Vagina (tissue), 2 donors: Measurements from ENCODE around the gene GNG14.

Experiments
- POLR2A ChIP-seq, 2 donors: fragments of 450-650 bp; IDR thresholded peaks; one replicate each; pipeline ENCODE4 v1.6.1; 2017; ENCODE audit warnings: antibody characterized with exemption in 2 of 2, mild to moderate bottlenecking in 2 of 2, moderate library complexity in 2 of 2
- POLR2AphosphoS5 ChIP-seq, 2 donors: sonication (generic); formaldehyde crosslinking; IDR thresholded peaks; one replicate each; pipeline ENCODE4 v1.9.0; 2017; ENCODE audit warnings: antibody characterized with exemption in 2 of 2, mild to moderate bottlenecking in 2 of 2, low read depth in 1 of 2; ENCODE audit not compliant: insufficient read depth in 1 of 2
- TF ChIP-seq, protein P1 (sequence below), 3 experiments: fragments of 450-650 bp in 2 of 3; fragments of 200-600 bp in 1 of 3; sonication (generic) in 1 of 3; IDR thresholded peaks; one replicate each; pipeline ENCODE4 v1.5.1; 2017 to 2019; ENCODE audit warnings: antibody characterized with exemption in 3 of 3, mild to moderate bottlenecking in 2 of 3, moderate library complexity in 2 of 3

GRCh38 chr19:12720851-12721655 lies 33.3 kb downstream of the GNG14 start:
- no peak for TF ChIP-seq POLR2AphosphoS5 (IDR thresholded peaks at IDR 0.05; ENCODE audit: insufficient read depth in 1 of 2, low read depth in 1 of 2)
- TF ChIP-seq, protein P1, sequence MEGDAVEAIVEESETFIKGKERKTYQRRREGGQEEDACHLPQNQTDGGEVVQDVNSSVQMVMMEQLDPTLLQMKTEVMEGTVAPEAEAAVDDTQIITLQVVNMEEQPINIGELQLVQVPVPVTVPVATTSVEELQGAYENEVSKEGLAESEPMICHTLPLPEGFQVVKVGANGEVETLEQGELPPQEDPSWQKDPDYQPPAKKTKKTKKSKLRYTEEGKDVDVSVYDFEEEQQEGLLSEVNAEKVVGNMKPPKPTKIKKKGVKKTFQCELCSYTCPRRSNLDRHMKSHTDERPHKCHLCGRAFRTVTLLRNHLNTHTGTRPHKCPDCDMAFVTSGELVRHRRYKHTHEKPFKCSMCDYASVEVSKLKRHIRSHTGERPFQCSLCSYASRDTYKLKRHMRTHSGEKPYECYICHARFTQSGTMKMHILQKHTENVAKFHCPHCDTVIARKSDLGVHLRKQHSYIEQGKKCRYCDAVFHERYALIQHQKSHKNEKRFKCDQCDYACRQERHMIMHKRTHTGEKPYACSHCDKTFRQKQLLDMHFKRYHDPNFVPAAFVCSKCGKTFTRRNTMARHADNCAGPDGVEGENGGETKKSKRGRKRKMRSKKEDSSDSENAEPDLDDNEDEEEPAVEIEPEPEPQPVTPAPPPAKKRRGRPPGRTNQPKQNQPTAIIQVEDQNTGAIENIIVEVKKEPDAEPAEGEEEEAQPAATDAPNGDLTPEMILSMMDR (IDR thresholded peaks at IDR 0.05): no peak
- TF ChIP-seq POLR2A (IDR thresholded peaks at IDR 0.05): no peak
